Activated T-cell treated with anti-CD3 and anti-CD28 coated beads for 4 hours (primary cell): ENCODE results near the gene C9orf72.
"Not testable (repeated sequence)": the region's sequence is repeated elsewhere in the genome, so short reads cannot be mapped to it uniquely, and the experiment has no call there.

Experiments used
- DNase-seq: peaks from one replicate; pipeline ENCODE4 v3.0.0-alpha.2; 2020

The C9orf72 gene

GRCh38 chr9:27572918-27573633 lies at the start of gene C9orf72:
Gene C9orf72, minus strand, starts transcription at chr9:27573481. Its CDS starts 6,361 bp downstream, at chr9:27567120.
- DNase-seq = peak; percentile 87

- DNase-seq = no peak
Observed at GRCh38 chr9:27622693-27623340, 49.5 kb upstream of the C9orf72 start.

GRCh38 chr9:27619743-27620142 lies 46.5 kb upstream of the C9orf72 start:
- DNase-seq = no peak

- DNase-seq = no peak
Observed at GRCh38 chr9:27618066-27618465, 44.8 kb upstream of the C9orf72 start.

GRCh38 chr9:27614551-27614950 lies 41.3 kb upstream of the C9orf72 start:
- DNase-seq = no peak

- not testable (repeated sequence) for DNase-seq
Observed at GRCh38 chr9:27612036-27612435, 38.8 kb upstream of the C9orf72 start.

GRCh38 chr9:27610622-27611021 lies 37.3 kb upstream of the C9orf72 start:
- no peak for DNase-seq

GRCh38 chr9:27602954-27603353 lies 29.7 kb upstream of the C9orf72 start:
- DNase-seq = no peak

- no peak for DNase-seq
Observed at GRCh38 chr9:27602142-27602861, 29.0 kb upstream of the C9orf72 start.

- DNase-seq = no peak
Observed at GRCh38 chr9:27601396-27601795, 28.1 kb upstream of the C9orf72 start.

GRCh38 chr9:27600256-27600655 lies 27.0 kb upstream of the C9orf72 start:
- no peak for DNase-seq

GRCh38 chr9:27599870-27600238 lies 26.6 kb upstream of the C9orf72 start:
- DNase-seq = no peak

GRCh38 chr9:27599102-27599869 lies 26.0 kb upstream of the C9orf72 start:
- no peak for DNase-seq

- no peak for DNase-seq
Observed at GRCh38 chr9:27595733-27596132, 22.5 kb upstream of the C9orf72 start.

GRCh38 chr9:27591672-27592071 lies 18.4 kb upstream of the C9orf72 start:
- DNase-seq = no peak

- DNase-seq = no peak
Observed at GRCh38 chr9:27591093-27591492, 17.8 kb upstream of the C9orf72 start.

- no peak for DNase-seq
Observed at GRCh38 chr9:27590651-27591050, 17.4 kb upstream of the C9orf72 start.

- no peak for DNase-seq
Observed at GRCh38 chr9:27589462-27589861, 16.2 kb upstream of the C9orf72 start.

- no peak for DNase-seq
Observed at GRCh38 chr9:27586304-27586703, 13.0 kb upstream of the C9orf72 start.

GRCh38 chr9:27584931-27585330 lies 11.7 kb upstream of the C9orf72 start:
- DNase-seq = no peak

- DNase-seq = no peak
Observed at GRCh38 chr9:27582794-27583193, 9.5 kb upstream of the C9orf72 start.

GRCh38 chr9:27581826-27582225 lies 8.5 kb upstream of the C9orf72 start:
- DNase-seq = no peak
